Osteoblast (primary cell): Measurements from ENCODE around the gene DIPK1B. TPM values are rescaled to one million over a fixed set of nuclear protein-coding genes. Genes with fewer than 3 reads are reported as not detected.

Source experiments
- DNase-seq: peaks from one replicate; pipeline ENCODE4 v3.0.0; 2011; ENCODE audit warnings: low spot score, mixed read lengths; ENCODE audit not compliant: insufficient read length; ENCODE audit errors: missing footprints
- H2AFZ ChIP-seq: 2 replicates; pipeline ENCODE4 v1.6.0; 2011; ENCODE audit warnings: mild to moderate bottlenecking, low read length
- H3K27ac ChIP-seq: 2 replicates; pipeline ENCODE4 v1.5.1; 2011; ENCODE audit warnings: mild to moderate bottlenecking, low read depth, low read length, moderate library complexity
- H3K27me3 ChIP-seq: 2 replicates; pipeline ENCODE4 v1.6.0; 2012; ENCODE audit warnings: mild to moderate bottlenecking, control low read depth, inconsistent platforms, low read length, moderate library complexity; ENCODE audit not compliant: insufficient read depth
- H3K36me3 ChIP-seq: 2 replicates; pipeline ENCODE4 v1.5.1; 2011; ENCODE audit warnings: mild to moderate bottlenecking, low read length, control low read depth, moderate library complexity; ENCODE audit not compliant: insufficient read depth
- H3K4me1 ChIP-seq: 2 replicates; pipeline ENCODE4 v1.5.1; 2011; ENCODE audit warnings: mild to moderate bottlenecking, low read length, control low read depth, moderate library complexity; ENCODE audit not compliant: insufficient read depth
- H3K4me2 ChIP-seq: 2 replicates; pipeline ENCODE4 v1.6.0; 2011; ENCODE audit warnings: mild to moderate bottlenecking, low read length; ENCODE audit not compliant: insufficient read depth
- H3K4me3 ChIP-seq: fragments of 200-600 bp; sonication (generic); 3 replicates; pipeline ENCODE4 v1.5.1; 2012; ENCODE audit warnings: mild to moderate bottlenecking, low read length, inconsistent platforms; ENCODE audit not compliant: insufficient read depth
- H3K79me2 ChIP-seq: 2 replicates; pipeline ENCODE4 v1.6.0; 2012; ENCODE audit warnings: mild to moderate bottlenecking, low read length, control low read depth, inconsistent platforms; ENCODE audit not compliant: insufficient read depth
- H3K9me3 ChIP-seq: 2 replicates; pipeline ENCODE4 v1.5.1; 2011; ENCODE audit warnings: low read depth, low read length, control low read depth
- H4K20me1 ChIP-seq: 2 replicates; pipeline ENCODE4 v1.6.0; 2012; ENCODE audit warnings: mild to moderate bottlenecking, low read length, control low read depth; ENCODE audit not compliant: insufficient read depth
- total RNA-seq: library from RNA; depleted of rRNA; stranded (reverse); fragments of >200 nt; gene quantifications from 2 replicates; pipeline ENCODE4 v1.2.3, GENCODE V29; 2012
- TF ChIP-seq, protein P1 (sequence below): IDR thresholded peaks from 2 replicates; pipeline ENCODE4 v1.5.1; 2011; ENCODE audit warnings: mild to moderate bottlenecking, low read depth, low read length, moderate library complexity; ENCODE audit errors: extremely low read depth

The DIPK1B gene
- total RNA-seq, 1 donor, result not detected

DNA sequence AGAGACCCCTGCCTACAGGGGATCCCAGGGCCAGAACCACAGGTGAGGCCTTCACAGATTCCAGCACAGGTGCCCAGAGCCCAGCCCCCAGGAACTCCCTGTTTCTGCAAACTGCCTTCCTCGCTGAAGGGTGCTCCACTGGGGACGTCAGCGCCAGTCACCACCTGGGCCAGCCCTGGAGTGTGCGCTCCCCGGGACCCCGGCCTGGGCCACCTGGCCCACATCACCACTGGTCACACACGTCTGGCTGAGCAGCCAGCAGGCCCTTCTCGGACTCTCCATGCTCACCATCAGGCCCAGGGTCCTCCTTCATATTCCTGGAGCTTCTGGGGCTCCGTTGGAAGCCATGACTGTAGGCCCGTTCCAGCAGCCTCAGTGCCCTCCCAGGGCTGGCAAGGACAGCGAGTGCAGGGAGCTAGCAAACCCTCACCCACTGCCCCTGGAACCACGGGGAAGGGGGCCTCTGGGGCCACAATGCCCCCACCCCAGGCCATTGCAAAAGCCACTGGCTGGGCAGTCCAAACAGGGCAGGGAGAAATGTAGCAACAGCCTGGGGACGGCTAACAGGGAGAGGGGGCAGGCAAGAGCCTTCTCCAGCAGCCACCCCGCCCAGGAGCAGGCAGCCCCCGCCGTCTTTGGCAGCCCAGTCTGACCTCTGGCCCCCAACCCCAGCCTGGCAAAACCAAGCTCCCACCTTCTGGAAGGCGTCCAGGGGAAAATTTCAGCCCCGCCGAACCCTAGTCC, 26.4 kb upstream of the DIPK1B start:
- Histone ChIP-seq H2AFZ (peak overlapping the region; percentile 35), H3K4me2 (peak overlapping the region; percentile 84), H4K20me1 (peaks cover 5% of the 10 kb centered on the region), H3K27me3 (no peaks in the 10 kb centered on the region), H3K4me1 (peaks cover 4% of the 10 kb centered on the region), H3K79me2 (peaks cover 14% of the 10 kb centered on the region), H3K36me3 (no peaks in the 10 kb centered on the region), H3K9me3 (no peaks in the 10 kb centered on the region), H3K27ac (no peak overlapping the region), H3K4me3 (peak overlapping the region; percentile 78)
- TF ChIP-seq, protein P1, sequence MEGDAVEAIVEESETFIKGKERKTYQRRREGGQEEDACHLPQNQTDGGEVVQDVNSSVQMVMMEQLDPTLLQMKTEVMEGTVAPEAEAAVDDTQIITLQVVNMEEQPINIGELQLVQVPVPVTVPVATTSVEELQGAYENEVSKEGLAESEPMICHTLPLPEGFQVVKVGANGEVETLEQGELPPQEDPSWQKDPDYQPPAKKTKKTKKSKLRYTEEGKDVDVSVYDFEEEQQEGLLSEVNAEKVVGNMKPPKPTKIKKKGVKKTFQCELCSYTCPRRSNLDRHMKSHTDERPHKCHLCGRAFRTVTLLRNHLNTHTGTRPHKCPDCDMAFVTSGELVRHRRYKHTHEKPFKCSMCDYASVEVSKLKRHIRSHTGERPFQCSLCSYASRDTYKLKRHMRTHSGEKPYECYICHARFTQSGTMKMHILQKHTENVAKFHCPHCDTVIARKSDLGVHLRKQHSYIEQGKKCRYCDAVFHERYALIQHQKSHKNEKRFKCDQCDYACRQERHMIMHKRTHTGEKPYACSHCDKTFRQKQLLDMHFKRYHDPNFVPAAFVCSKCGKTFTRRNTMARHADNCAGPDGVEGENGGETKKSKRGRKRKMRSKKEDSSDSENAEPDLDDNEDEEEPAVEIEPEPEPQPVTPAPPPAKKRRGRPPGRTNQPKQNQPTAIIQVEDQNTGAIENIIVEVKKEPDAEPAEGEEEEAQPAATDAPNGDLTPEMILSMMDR, result no peak
- DNase-seq, result peak; percentile 97

DNA sequence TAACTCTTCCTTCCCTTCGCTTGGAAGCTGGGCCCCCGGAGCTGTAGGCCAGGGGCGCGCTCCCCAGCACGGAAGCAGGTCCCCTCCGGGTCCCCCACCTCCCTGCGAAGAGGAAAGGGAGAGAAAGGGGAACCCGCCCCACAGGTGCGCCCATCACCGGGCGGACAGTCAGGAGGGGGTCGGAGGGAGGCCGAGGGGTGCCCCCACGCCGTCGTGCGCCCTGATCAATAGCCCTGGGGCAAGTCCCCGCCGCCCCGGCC, 25.9 kb upstream of the DIPK1B start:
- peak overlapping the region; percentile 35 for H2AFZ ChIP-seq
- TF ChIP-seq, protein P1, result no peak

DNA sequence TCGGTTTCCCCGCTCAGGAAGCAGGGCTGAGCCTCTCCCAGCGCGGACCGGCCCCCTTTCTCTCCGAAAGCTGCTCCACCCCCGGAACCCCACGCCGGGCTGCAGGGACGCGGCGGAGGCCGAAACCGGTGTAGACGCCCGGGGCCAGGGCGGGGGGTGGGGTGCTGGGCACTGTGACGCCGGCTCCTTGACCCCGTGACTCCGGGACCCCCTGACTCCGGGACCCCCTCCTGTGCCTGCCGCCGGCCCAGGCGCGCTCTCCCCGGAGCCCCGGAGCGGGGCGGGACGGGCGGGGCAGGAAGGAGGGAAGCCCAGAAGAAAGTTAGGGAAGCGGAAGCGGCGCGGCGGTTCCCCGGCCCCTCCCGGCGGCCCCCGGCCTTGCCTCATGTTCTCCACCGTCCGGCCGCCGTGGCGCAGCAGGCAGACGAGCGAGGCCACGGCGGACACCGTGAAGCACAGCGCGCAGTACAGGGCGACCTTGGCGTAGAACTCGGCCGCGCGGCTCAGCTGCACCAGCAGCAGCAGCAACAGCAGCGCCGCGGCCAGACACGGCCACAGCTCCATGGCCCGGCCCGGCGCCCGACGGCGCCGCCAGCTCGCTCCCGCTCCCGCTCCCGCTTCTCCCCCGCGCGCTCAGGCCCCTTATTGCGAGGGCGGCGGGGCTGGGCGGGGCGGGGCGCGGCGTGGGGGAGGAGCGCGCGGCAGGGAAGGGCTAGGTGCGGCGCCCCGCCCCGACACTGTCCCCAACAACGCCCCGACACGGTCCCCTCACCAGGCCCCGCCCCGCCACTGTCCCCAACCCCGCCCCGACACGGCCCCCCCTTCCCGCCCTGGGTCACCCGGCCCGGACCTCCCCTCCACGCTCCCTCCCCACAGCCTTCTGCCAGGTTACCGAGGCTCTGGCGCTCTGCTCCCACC, 25.3 kb upstream of the DIPK1B start, which contains the start of gene AGPAT2:
AGPAT2 (minus strand) TSS at position 664 of the 918 bp plus-strand sequence; CDS start at position 564, 100 bp downstream.
- peak; percentile 98 for DNase-seq
- peak within 1 kb of the TSS; percentile 47 for H2AFZ ChIP-seq
- H3K9me3 ChIP-seq, result no peaks in the 10 kb centered on the region
- H3K36me3 ChIP-seq, result no peaks in the 10 kb centered on the region
- no peaks in the 10 kb centered on the region for H3K27me3 ChIP-seq
- no peak within 1 kb of the TSS for H3K27ac ChIP-seq
- peaks cover 5% of the 10 kb centered on the region for H4K20me1 ChIP-seq
- peaks cover 14% of the 10 kb centered on the region for H3K79me2 ChIP-seq
- TF ChIP-seq, protein P1, result no peak
- H3K4me1 ChIP-seq, result peaks cover 4% of the 10 kb centered on the region
- peak within 1 kb of the TSS; percentile 84 for H3K4me2 ChIP-seq
- H3K4me3 ChIP-seq, result peak within 1 kb of the TSS; percentile 78

More for the DNA sequence above, 25.9 kb upstream of the DIPK1B start:
- Histone ChIP-seq H3K79me2 (peaks cover 14% of the 10 kb centered on the region), H3K4me3 (peak overlapping the region; percentile 78), H3K9me3 (no peaks in the 10 kb centered on the region), H3K27me3 (no peaks in the 10 kb centered on the region), H3K4me2 (peak overlapping the region; percentile 84), H3K36me3 (no peaks in the 10 kb centered on the region), H4K20me1 (peaks cover 5% of the 10 kb centered on the region), H3K4me1 (peaks cover 4% of the 10 kb centered on the region), H3K27ac (no peak overlapping the region)
- DNase-seq, result no peak
